Hepatocyte (in vitro differentiated cells): ENCODE results near the gene DRC1. TPM values are rescaled to one million over a fixed set of nuclear protein-coding genes. Genes with fewer than 3 reads are reported as not detected.
A peak's percentile ranks its signal among the peaks of the same experiment; 100 is the strongest.

Experiments used
- DNase-seq: peaks from one replicate; pipeline ENCODE4 v3.0.0-alpha.2; 2016; ENCODE audit warnings: low spot score
- H2AFZ ChIP-seq: fragments of 200-600 bp; sonication (generic); 2 replicates; pipeline ENCODE4 v1.6.0; 2016; ENCODE audit warnings: antibody characterized with exemption, mild to moderate bottlenecking
- H3K27ac ChIP-seq: fragments of 200-600 bp; sonication (generic); 2 replicates; pipeline ENCODE4 v1.5.1; 2016; ENCODE audit warnings: mild to moderate bottlenecking
- H3K27me3 ChIP-seq: fragments of 200-600 bp; sonication (generic); 2 replicates; pipeline ENCODE4 v1.6.1; 2016
- H3K36me3 ChIP-seq: fragments of 200-600 bp; sonication (generic); replicated peaks from 2 replicates; pipeline ENCODE4 v1.5.1; 2016; ENCODE audit warnings: low read depth; ENCODE audit not compliant: insufficient read depth
- H3K4me1 ChIP-seq: fragments of 200-600 bp; sonication (generic); 2 replicates; pipeline ENCODE4 v1.5.1; 2016; ENCODE audit warnings: mild to moderate bottlenecking, moderate library complexity; ENCODE audit not compliant: insufficient read depth
- H3K4me2 ChIP-seq: fragments of 200-600 bp; sonication (generic); 2 replicates; pipeline ENCODE4 v1.6.0; 2016
- H3K4me3 ChIP-seq: fragments of 200-600 bp; sonication (generic); 2 replicates; pipeline ENCODE4 v1.5.1; 2016; ENCODE audit warnings: mild to moderate bottlenecking
- H3K79me2 ChIP-seq: fragments of 200-600 bp; sonication (generic); 2 replicates; pipeline ENCODE4 v1.6.0; 2017; ENCODE audit warnings: mild to moderate bottlenecking
- H3K9me2 ChIP-seq: fragments of 200-600 bp; sonication (generic); replicated peaks from 2 replicates; pipeline ENCODE4 v1.6.0; 2017; ENCODE audit warnings: mild to moderate bottlenecking; ENCODE audit not compliant: insufficient read depth
- H3K9me3 ChIP-seq: fragments of 200-600 bp; sonication (generic); 2 replicates; pipeline ENCODE4 v1.5.1; 2016; ENCODE audit warnings: low read depth, mild to moderate bottlenecking
- H4K20me1 ChIP-seq: fragments of 200-600 bp; sonication (generic); 2 replicates; pipeline ENCODE4 v1.6.0; 2016; ENCODE audit warnings: mild to moderate bottlenecking; ENCODE audit not compliant: insufficient read depth, poor library complexity, severe bottlenecking
- EZH2 ChIP-seq: fragments of 200-600 bp; sonication (generic); IDR thresholded peaks from 2 replicates; pipeline ENCODE4 v1.6.1; 2016; ENCODE audit warnings: antibody characterized with exemption, mild to moderate bottlenecking, borderline replicate concordance
- EZH2phosphoT487 ChIP-seq: fragments of 200-600 bp; sonication (generic); IDR thresholded peaks from one replicate; pipeline ENCODE4 v1.6.1; 2018; ENCODE audit warnings: antibody characterized with exemption, mild to moderate bottlenecking, low read depth, moderate library complexity; ENCODE audit not compliant: unreplicated experiment, severe bottlenecking
- WGBS: methylation state at CpG from one replicate; pipeline ENCODE4 v1.1.6; 2016; ENCODE audit warnings: low lambda C conversion rate; ENCODE audit errors: missing lambda C conversion rate; 5-methylcytosine and 5-hydroxymethylcytosine counted together
- polyA plus RNA-seq: library from polyadenylated mRNA; unstranded; fragments of >200 nt; fragmentation: Nextera tagmentation; extraction: Ambion mirVana; gene quantifications from 2 replicates; pipeline ENCODE4 v1.2.1, GENCODE V29; 2016
- total RNA-seq: library from RNA; depleted of rRNA; stranded (reverse); fragments of >200 nt; gene quantifications from 2 replicates; pipeline ENCODE4 v1.2.3, GENCODE V29; 2014
- TF ChIP-seq, protein P1 (sequence below): fragments of 200-600 bp; sonication (generic); IDR thresholded peaks from 2 replicates; pipeline ENCODE4 v1.5.1; 2016; ENCODE audit warnings: antibody characterized with exemption, mild to moderate bottlenecking; ENCODE audit not compliant: poor library complexity

The DRC1 gene
- total and polyA plus RNA-seq, 2 experiments from 2014 or later, result 0.06 TPM; not detected in 1

GRCh38 chr2:26457695-26458364, 56.1 kb downstream of the DRC1 start:
- H3K27ac ChIP-seq, result peak overlapping the region; percentile 98
- 93% methylated on average over 19 of the region's 19 CpGs for WGBS
- DNase-seq, result no peak

GRCh38 chr2:26458365-26459042, 56.8 kb downstream of the DRC1 start:
- Histone ChIP-seq H3K36me3 (no peaks in the 10 kb centered on the region), H3K79me2 (no peaks in the 10 kb centered on the region), H3K27ac (no peak overlapping the region), H2AFZ (no peak overlapping the region), H3K4me2 (no peak overlapping the region), H3K4me1 (peaks cover 29% of the 10 kb centered on the region), H4K20me1 (no peaks in the 10 kb centered on the region), H3K27me3 (no peaks in the 10 kb centered on the region), H3K9me3 (no peaks in the 10 kb centered on the region), H3K9me2 (no peaks in the 10 kb centered on the region), H3K4me3 (no peak overlapping the region)
- WGBS, result 92% methylated on average over 14 of the region's 14 CpGs
- TF ChIP-seq, protein P1, sequence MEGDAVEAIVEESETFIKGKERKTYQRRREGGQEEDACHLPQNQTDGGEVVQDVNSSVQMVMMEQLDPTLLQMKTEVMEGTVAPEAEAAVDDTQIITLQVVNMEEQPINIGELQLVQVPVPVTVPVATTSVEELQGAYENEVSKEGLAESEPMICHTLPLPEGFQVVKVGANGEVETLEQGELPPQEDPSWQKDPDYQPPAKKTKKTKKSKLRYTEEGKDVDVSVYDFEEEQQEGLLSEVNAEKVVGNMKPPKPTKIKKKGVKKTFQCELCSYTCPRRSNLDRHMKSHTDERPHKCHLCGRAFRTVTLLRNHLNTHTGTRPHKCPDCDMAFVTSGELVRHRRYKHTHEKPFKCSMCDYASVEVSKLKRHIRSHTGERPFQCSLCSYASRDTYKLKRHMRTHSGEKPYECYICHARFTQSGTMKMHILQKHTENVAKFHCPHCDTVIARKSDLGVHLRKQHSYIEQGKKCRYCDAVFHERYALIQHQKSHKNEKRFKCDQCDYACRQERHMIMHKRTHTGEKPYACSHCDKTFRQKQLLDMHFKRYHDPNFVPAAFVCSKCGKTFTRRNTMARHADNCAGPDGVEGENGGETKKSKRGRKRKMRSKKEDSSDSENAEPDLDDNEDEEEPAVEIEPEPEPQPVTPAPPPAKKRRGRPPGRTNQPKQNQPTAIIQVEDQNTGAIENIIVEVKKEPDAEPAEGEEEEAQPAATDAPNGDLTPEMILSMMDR, result no peak
- TF ChIP-seq EZH2phosphoT487, result no peak
- TF ChIP-seq EZH2, result no peak
- DNase-seq, result no peak

More at GRCh38 chr2:26457695-26458364, 56.1 kb downstream of the DRC1 start:
- no peaks in the 10 kb centered on the region for H3K79me2 ChIP-seq
- no peaks in the 10 kb centered on the region for H4K20me1 ChIP-seq
- peaks cover 29% of the 10 kb centered on the region for H3K4me1 ChIP-seq
- H3K4me2 ChIP-seq, result no peak overlapping the region
- H3K4me3 ChIP-seq, result no peak overlapping the region
- TF ChIP-seq EZH2 (no peak), EZH2phosphoT487 (no peak)
- TF ChIP-seq, protein P1, result no peak
- H3K36me3 ChIP-seq, result no peaks in the 10 kb centered on the region
- H3K9me3 ChIP-seq, result no peaks in the 10 kb centered on the region
- no peak overlapping the region for H2AFZ ChIP-seq
- H3K9me2 ChIP-seq, result no peaks in the 10 kb centered on the region
- no peaks in the 10 kb centered on the region for H3K27me3 ChIP-seq

DNA sequence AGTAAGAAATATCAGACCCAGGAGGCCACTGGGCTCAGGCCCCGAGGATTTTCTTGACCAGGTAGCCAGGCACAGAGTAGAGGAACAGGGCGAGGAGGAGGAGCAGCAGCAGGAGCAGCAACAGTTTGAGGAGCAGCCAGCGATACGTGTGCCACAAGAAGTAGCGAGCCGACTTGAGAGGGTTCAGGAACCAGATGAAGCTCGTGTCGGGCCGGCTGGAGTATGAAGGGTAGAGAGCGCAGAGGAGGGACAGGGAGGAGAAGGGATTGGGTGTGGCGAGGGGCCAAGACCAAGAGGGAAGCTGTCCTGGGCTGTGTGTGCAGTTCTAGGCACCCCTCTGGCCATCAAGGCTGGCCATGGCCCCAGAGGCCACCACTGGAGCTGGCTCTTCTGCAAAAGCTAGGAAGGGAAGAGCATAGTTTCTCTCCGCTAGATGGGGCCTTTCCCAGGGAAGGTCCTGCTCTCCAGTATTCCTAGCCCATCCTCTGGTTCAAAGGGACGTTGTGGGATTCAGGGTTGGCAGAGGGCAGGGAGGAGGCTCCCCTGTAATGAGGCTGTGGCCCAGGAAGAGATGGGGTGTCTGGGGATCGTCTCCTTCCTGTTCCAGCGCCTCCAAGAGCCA, 58.4 kb downstream of the DRC1 start:
- no peak for DNase-seq
- Histone ChIP-seq H4K20me1 (no peaks in the 10 kb centered on the region), H3K4me2 (no peak overlapping the region), H3K4me1 (peaks cover 27% of the 10 kb centered on the region), H3K9me2 (no peaks in the 10 kb centered on the region), H2AFZ (no peak overlapping the region), H3K79me2 (no peaks in the 10 kb centered on the region), H3K36me3 (no peaks in the 10 kb centered on the region), H3K4me3 (no peak overlapping the region), H3K9me3 (no peaks in the 10 kb centered on the region), H3K27ac (no peak overlapping the region), H3K27me3 (no peaks in the 10 kb centered on the region)
- 92% methylated on average over 15 of the region's 15 CpGs for WGBS
- TF ChIP-seq, protein P1, result no peak
- TF ChIP-seq EZH2phosphoT487 (no peak), EZH2 (no peak)
